ENCODE data around the gene SLC15A1.

- TF ChIP-seq POLR2A (IDR thresholded peaks at IDR 0.05), result no peak
- TF ChIP-seq, protein P1, sequence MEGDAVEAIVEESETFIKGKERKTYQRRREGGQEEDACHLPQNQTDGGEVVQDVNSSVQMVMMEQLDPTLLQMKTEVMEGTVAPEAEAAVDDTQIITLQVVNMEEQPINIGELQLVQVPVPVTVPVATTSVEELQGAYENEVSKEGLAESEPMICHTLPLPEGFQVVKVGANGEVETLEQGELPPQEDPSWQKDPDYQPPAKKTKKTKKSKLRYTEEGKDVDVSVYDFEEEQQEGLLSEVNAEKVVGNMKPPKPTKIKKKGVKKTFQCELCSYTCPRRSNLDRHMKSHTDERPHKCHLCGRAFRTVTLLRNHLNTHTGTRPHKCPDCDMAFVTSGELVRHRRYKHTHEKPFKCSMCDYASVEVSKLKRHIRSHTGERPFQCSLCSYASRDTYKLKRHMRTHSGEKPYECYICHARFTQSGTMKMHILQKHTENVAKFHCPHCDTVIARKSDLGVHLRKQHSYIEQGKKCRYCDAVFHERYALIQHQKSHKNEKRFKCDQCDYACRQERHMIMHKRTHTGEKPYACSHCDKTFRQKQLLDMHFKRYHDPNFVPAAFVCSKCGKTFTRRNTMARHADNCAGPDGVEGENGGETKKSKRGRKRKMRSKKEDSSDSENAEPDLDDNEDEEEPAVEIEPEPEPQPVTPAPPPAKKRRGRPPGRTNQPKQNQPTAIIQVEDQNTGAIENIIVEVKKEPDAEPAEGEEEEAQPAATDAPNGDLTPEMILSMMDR (IDR thresholded peaks at IDR 0.05), result no peak
These were observed 104.3 kb downstream of the SLC15A1 start for GRCh38 chr13:98648141-98648540.
